ENCODE results near the gene LIPC.

GRCh38 chr15:58484791-58485600, 53.2 kb downstream of the LIPC start:
- no peak for TF ChIP-seq CTCF (IDR thresholded peaks at IDR 0.05)
- TF ChIP-seq POLR2AphosphoS5 (IDR thresholded peaks at IDR 0.05; ENCODE audit: insufficient read depth in 1 of 2, low read depth in 1 of 2), result no peak
- TF ChIP-seq POLR2A (IDR thresholded peaks at IDR 0.05), result no peak
